ENCODE data around the gene NRCAM.

DNA sequence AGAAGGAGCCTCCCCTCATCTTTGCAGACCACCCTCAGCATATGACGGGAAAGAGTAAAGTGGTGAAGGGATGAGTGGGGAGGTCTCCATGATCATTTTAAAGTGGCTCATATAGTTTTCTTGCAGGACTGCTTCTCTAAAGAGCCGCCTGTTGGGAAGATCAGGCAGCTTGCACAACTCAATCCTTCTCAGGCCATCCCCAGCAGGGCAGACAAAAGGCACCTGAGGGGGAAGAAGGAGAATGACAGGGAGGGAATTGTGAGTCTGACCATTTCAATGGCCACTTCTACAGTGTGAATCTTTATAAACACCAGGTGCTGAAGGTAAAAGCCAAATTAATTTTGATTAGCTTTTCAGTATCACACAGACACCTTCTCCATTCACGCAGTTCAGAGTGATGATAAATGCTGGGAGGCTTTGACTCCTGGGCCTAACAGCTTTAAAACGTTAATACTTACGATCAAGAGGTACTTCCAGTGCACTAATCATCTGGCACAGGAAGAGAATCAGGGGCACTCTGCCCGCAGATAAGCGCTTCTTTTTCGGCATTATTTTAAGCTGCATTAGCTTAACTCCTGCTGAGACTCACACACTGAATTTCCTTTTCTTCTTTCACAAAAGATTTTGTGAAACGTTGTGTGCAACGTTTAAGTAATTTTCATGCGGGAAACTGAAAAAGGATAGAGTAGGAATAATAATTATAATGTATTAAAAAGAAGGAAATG lies 216.6 kb downstream of the NRCAM start:
- TF ChIP-seq SUZ12 (IDR thresholded peaks at IDR 0.05) (no peak), SP1 (IDR thresholded peaks at IDR 0.05) (no peak), ELF4 (IDR thresholded peaks at IDR 0.05) (no peak), FOXM1 (IDR thresholded peaks at IDR 0.05; ENCODE audit: borderline replicate concordance) (no peak), HDGF (IDR thresholded peaks at IDR 0.05; ENCODE audit: borderline replicate concordance) (no peak), TARDBP (IDR thresholded peaks at IDR 0.05) (no peak), CTBP1 (IDR thresholded peaks at IDR 0.05; ENCODE audit: borderline replicate concordance) (no peak), BHLHE40 (IDR thresholded peaks at IDR 0.05; ENCODE audit: borderline replicate concordance) (no peak), L3MBTL2 (conservative IDR thresholded peaks at IDR 0.05) (no peak), LEF1 (IDR thresholded peaks at IDR 0.05; ENCODE audit: borderline replicate concordance) (no peak), ZNF384 (IDR thresholded peaks at IDR 0.05) (no peak), ARNT (IDR thresholded peaks at IDR 0.05) (no peak)
- TF ChIP-seq, protein P1, sequence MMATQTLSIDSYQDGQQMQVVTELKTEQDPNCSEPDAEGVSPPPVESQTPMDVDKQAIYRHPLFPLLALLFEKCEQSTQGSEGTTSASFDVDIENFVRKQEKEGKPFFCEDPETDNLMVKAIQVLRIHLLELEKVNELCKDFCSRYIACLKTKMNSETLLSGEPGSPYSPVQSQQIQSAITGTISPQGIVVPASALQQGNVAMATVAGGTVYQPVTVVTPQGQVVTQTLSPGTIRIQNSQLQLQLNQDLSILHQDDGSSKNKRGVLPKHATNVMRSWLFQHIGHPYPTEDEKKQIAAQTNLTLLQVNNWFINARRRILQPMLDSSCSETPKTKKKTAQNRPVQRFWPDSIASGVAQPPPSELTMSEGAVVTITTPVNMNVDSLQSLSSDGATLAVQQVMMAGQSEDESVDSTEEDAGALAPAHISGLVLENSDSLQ (IDR thresholded peaks at IDR 0.05): no peak
